HG03520 (cell line): Measurements from ENCODE around the gene DGCR6L.
"Not testable (repeated sequence)": the region's sequence is repeated elsewhere in the genome, so short reads cannot be mapped to it uniquely, and the experiment has no call there.

Experiments used
- ATAC-seq: cut with Tn5 transposase; IDR thresholded peaks from one replicate; pipeline ENCODE4 v1.9.1; 2021; ENCODE audit warnings: mild to moderate bottlenecking, moderate library complexity; ENCODE audit not compliant: unreplicated experiment

Gene DGCR6L

DNA sequence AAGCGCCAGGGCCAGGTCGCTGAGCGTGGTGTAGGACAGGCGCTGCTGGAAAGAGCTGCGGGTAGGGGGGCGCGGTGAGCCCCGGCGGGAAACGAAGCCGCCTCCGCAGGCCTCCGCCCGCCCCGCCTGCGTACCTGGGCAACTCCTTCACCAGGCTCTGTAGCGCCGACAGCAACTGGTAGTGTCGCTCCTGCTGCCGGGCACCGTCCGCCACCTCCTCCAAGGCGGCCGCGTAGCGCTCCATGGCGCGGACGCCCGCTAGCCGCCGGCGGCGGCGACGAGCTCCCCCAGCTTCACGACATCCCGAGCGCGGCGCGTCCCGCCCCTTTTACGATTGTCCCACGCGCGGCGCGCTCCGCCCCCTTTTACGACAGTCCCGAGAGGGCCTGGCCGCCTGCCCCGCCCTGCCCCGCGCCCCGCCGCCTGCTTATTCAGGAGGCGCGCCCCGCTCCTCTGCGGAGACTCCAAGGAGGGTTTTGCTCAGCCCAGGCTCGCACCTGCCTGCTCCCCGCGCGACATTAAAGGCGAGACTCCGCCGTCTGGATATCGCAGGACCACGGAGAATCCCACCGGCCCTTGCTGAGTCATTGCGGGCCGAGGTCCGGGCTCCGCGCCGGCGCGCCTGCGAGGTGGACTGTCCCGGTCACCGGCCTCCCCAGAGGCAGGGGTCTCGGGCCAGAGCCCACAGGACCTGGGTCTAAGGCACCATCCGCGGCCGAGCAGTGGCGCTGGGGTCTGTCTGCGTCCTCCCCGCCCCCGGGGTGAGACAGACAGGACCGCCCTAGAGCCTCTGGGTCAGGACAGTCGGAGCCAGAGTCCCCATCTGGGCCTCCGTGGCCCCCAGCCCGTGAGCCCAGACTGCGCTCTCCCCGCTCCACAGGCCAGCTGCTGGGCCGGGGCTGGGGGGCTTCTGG, at the start of gene DGCR6L:
Gene DGCR6L, minus strand, starts transcription at position 316 of the 914 bp plus-strand sequence. Its CDS starts 72 bp downstream, at position 244.
- peak; percentile 59 for ATAC-seq

DNA sequence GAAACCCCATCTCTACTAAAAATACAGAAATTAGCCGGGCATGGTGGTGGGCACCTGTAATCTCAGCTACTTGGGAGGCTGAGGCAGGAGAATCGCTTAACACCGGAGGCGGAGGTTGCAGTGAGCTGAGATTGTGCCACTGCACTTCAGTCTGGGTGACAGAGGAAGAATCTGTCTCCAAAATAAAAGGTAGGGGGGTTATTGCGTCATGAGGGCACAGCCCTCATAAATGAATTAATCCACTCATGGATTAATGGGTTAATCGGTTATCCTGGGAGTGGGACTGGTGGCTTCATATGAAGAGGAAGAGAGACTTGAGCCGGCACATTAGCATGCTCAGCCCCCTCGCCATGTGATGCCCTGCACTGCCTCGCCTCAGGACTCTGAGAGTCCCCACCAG, 49.0 kb upstream of the DGCR6L start:
- ATAC-seq: not testable (repeated sequence)

DNA sequence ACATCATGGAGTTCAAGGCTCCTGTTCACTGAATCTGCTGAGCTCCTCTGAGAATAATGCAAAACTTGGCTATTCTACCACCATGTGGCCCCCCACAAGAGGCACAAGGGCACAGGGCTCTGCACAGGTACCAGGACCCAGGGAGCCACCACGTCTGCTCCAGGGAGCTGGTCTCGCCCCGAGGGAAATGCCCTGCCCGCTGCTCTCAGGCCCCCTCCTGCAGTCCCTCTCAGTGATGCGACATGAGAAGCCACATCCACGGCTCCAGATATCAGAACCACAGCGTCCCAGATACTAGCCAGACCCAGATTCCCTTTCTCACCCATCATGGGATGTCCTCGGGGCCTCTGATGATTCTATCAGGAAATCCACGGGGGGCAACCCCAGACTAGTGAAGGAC, 47.0 kb upstream of the DGCR6L start:
- ATAC-seq: not testable (repeated sequence)

DNA sequence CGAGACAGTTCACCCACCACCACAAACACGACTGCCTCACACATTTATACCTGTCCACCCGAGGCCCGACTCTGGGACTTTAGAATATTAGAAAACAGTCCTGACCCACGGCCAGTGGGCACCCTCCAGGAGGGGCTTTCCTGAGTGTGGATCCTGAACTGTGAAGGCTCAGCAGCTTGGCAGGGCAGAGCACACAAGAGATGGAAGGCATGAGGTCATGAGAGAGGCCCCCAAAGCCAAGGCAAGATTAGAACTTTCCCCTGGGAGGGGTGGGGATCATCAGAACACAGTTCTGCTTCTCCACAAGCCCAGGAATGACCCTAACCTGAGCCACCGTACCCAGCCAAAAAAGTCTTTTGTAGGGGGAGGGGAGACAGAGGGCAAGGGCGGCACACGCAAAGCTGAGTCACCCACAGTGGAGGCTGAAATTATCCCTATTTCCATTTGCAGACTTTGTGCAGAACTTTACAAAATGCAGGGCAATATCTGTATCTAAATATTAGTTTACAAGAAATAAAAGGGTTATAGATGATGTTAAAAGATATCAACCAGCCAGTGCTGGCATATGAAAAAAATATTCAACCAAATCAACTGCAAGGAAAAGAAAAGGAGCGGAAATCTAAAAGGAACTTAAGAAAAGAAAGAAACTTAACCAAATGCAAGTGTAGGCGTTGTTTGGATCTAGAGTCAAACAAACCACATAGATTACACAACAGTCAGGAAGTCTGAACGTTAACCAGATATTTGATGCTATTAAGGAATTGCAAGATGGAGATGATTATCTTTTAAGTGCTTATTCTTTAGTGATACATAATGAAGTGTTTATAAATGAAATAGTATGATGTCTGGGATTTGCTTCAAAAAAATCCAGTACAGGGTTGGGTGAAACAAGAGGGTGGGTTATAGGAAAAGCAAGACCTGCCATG, 44.7 kb upstream of the DGCR6L start:
- ATAC-seq: not testable (repeated sequence)

DNA sequence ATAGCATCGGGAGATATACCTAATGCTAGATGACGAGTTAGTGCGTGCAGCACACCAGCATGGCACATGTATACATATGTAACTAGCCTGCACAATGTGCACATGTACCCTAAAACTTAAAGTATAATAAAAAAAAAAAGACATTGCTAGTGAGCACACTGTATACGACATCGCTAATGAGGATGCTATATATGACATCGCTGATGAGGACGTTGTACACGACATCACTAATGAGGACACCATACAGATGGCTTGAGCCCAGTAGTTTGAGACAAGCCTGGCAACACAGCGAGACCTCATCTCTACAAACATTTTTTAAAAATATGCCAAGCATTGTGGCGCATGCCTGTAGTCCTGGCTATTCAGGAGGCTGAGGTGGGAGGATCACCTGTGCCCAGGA, 42.5 kb upstream of the DGCR6L start:
- ATAC-seq: not testable (repeated sequence)

DNA sequence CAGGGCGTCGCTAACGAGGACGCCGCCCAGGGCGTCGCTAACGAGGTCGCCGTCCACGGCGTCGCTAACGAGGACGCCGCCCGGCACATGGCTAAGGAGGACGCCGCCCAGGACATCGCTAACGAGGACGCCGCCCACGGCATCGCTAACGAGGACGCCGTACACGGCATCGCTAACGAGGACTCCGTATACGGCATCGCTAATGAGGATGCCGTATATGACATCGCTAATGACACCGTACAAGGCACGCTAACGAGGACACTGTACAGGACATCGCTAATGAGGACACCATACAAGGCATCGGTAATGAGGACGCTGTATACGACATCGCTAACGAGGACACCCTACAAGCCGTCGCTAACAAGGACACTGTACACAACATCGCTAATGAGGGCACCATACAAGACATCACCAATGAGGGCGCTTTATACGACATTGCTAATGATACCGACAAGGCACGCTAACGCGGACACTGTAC, 41.9 kb upstream of the DGCR6L start:
- not testable (repeated sequence) for ATAC-seq

DNA sequence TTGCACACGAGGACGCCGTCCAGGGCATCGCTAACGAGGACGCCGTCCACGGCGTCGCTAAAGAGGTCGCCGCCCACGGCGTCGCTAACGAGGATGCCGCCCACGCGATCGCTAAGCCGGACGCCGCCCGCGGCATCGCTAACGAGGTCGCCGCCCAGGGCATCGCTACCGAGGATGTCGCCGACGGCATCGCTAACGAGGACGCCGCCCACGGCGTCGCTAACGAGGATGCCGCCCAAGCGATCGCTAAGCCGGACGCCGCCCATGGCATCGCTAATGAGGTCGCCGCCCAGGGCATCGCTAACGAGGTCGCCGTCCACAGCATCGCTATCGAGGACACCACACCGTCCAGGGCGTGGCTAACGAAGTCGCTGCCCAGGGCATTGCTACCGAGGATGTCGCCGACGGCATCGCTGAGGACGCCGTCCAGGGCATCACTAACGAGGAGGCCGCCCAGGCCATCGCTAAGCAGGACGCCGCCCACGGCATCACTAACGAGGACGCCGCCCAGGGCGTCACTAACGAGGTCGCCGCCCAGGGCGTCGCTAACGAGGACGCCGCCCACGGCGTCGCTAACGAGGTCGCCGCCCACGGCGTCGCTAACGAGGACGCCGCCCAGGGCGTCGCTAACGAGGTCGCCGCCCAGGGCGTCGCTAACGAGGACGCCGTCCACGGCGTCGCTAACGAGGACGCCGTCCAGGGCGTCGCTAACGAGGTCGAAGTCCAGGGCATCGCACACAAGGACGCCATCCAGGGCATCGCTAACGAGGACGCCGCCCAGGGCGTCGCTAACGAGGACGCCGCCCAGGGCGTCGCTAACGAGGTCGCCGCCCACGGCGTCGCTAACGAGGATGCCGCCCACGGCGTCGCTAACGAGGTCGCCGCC, 41.2 kb upstream of the DGCR6L start:
- not testable (repeated sequence) for ATAC-seq

DNA sequence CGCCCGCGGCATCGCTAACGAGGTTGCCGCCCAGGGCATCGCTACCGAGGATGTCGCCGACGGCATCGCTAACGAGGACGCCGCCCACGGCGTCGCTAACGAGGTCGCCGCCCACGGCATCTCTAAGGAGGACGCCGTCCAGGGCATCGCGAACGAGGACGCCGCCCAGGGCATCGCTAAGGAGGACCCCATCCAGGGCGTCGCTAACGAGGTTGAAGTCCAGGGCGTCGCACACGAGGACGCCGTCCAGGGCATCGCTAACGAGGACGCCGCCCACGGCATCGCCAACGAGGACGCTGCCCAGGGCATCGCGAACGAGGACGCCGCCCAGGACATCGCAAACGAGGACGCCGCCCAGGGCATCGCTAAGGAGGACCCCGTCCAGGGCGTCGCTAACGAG, 40.4 kb upstream of the DGCR6L start:
- not testable (repeated sequence) for ATAC-seq

DNA sequence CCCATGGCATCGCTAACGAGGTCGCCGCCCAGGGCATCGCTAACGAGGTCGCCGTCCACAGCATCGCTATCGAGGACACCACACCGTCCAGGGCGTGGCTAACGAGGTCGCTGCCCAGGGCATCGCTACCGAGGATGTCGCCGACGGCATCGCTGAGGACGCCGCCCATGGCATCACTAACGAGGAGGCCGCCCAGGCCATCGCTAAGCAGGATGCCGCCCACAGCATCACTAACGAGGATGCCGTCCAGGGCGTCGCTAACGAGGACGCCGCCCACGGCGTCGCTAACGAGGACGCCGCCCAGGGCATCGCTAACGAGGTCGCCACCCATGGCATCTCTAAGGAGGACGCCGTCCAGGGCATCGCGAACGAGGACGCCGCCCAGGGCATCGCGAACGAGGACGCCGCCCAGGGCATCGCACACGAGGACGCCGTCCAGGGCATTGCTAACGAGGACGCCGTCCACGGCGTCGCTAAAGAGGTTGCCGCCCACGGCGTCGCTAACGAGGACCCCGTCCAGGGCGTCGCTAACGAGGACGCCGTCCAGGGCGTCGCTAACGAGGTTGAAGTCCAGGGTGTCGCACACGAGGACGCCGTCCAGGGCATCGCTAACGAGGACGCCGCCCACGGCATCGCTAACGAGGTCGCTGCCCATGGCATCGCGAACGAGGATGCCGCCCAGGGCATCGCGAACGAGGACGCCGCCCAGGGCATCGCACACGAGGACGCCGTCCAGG, 38.8 kb upstream of the DGCR6L start:
- not testable (repeated sequence) for ATAC-seq

DNA sequence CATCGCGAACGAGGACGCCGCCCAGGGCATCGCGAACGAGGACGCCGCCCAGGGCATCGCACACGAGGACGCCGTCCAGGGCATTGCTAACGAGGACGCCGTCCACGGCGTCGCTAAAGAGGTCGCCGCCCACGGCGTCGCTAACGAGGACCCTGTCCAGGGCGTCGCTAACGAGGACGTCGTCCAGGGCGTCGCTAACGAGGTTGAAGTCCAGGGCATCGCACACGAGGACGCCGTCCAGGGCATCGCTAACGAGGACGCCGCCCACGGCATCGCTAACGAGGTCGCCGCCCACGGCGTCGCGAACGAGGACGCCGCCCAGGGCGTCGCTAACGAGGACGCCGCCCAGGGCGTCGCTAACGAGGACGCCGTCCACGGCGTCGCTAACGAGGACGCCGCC, 38.1 kb upstream of the DGCR6L start:
- ATAC-seq: not testable (repeated sequence)

DNA sequence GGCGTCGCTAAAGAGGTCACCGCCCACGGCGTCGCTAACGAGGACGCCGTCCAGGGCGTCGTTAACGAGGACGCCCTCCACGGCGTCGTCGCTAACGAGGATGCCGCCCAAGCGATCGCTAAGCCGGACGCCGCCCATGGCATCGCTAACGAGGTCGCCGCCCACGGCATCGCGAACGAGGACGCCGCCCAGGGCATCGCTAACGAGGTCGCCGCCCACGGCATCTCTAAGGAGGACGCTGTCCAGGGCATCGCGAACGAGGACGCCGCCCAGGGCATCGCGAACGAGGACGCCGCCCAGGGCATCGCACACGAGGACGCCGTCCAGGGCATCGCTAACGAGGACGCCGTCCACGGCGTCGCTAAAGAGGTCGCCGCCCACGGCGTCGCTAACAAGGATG, 37.0 kb upstream of the DGCR6L start:
- not testable (repeated sequence) for ATAC-seq

DNA sequence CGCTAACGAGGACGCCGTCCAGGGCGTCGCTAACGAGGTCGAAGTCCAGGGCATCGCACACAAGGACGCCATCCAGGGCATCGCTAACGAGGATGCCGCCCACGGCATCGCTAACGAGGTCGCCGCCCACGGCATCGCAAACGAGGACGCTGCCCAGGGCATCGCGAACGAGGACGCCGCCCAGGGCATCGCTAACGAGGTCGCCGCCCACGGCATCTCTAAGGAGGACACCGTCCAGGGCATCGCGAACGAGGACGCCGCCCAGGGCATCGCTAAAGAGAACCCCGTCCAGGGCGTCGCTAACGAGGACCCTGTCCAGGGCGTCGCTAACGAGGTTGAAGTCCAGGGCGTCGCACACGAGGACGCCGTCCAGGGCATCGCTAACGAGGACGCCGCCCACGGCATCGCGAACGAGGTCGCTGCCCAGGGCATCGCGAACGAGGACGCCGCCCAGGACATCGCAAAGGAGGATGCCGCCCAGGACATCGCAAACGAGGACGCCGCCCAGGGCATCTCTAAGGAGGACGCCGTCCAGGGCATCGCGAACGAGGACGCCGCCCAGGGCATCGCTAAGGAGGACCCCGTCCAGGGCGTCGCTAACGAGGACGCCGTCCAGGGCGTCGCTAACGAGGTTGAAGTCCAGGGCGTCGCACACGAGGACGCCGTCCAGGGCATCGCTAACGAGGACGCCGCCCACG, 36.2 kb upstream of the DGCR6L start:
- not testable (repeated sequence) for ATAC-seq

DNA sequence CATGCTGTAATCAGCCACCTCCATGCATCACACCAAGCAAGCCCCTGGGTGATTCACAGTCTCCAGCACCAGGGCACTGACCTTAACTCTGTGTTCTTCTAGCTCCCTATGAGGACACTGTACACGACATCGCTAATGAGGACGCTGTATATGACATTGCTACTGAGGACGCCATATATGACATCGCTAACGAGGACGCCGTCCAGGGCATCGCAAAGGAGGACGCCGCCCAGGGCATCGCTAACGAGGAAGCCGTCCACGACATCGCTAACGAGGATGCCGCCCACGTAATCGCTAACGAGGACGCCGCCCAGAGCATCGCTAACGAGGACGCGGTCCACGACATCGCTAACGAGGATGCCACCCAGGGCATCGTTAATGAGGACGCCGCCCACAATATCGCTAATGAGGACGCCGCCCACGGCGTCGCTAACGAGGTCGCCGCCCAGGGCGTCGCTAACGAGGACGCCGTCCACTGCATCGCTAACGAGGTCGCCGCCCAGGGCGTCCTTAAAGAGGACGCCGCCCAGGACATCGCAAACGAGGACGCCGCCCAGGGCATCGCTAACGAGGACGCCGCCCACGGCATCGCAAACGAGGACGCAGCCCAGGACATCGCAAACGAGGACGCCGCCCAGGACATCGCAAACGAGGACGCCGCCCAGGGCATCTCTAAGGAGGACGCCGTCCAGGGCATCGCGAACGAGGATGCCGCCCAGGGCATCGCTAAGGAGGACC, 34.5 kb upstream of the DGCR6L start:
- ATAC-seq: no peak

DNA sequence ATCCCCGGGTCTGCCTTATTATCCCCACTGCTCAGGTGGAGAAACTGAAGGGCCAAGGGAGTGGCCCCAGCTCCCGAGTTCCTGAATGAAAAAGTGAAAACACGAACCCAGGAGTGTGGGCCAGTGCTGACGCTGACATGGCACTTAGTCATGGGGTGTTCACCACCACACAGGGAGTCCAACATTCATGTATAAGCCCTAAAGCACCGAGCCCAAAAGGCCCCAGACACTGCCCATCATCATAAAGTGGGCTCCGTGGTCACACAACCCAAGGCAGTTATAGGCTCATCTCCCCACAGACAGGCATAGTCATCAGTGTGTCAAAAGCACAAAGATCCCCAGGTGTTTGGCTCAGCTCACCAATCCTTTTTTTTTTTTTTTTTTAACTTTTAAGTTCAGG, 32.7 kb upstream of the DGCR6L start:
- ATAC-seq: not testable (repeated sequence)

DNA sequence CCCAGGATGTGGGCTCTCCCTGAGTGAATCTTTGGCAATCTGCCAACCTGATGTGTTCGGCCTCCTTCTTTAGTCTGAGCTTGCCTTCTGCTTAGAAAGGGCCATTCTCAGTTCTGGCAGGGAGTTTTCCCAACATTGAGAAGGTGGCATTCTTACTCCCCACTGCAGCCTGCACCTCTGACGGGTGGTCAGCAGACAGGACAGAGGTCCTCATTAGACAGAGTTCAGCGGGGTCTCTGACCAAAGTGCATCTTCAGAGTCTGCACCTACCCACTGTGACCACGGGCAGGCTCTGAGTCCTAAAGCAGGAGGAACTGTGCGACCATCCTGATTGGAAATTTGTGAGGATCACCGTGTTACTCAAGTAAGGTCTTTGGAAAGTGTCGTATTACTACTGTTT, 26.7 kb upstream of the DGCR6L start:
- ATAC-seq: not testable (repeated sequence)

DNA sequence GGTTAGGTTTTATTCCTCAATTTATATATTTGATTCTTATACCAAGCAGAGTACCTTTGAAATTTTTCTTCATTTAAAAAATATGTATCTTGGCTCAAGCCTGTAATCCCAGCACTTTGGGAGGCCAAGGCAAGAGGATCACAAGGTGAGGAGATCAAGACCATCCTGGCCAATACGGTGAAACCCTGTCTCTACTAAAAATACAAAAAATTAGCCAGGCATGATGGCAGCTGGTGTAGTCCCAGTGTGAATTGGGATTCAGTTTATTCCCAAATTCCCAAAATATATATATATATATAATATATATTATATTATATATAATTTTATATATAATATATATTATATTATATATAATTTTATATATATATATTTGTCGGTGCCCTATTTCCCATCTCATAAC, 18.4 kb upstream of the DGCR6L start:
- not testable (repeated sequence) for ATAC-seq

DNA sequence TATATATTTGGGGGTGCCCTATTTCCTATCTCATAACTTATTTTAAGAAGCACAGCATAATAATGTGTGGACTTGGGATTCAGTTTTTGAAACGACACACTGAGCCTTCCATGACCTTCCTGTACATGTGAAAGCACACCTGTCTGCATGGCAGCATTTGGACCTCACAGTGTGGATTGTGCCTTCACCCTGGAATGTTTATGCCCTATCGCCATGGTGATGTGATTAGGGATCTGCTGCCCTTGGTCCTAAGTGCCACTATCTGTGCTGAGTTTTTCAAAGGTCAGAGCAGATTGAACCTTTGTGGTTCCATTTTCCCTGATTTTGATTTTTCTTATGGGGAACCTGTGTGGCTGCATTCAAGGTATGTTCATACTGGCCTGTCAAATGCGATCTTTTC, 17.9 kb upstream of the DGCR6L start:
- ATAC-seq: not testable (repeated sequence)

DNA sequence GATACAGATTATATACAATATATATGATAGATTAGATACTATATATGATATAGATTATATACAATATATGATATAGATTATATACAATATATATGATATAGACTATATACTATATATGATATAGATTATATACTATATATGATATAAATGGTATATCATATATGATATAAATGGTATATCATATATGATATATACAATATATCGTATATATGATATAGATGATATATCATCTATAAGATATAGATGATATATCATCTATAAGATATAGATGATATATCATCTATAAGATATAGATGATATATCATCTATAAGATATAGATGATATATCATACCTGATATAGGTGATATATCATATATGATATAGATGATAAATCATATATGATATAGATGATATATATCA, 16.7 kb upstream of the DGCR6L start:
- not testable (repeated sequence) for ATAC-seq
